Middle frontal gyrus (tissue), 1 donor: ENCODE data around the gene CD164L2.

Experiments used
- DNase-seq: peaks from one replicate; pipeline ENCODE4 v3.0.0-alpha.2; 2015; ENCODE audit warnings: low spot score; ENCODE audit errors: extremely low spot score

CD164L2 gene

GRCh38 chr1:27365372-27366112, 17.6 kb downstream of the CD164L2 start:
- peak; percentile 46 for DNase-seq

DNA sequence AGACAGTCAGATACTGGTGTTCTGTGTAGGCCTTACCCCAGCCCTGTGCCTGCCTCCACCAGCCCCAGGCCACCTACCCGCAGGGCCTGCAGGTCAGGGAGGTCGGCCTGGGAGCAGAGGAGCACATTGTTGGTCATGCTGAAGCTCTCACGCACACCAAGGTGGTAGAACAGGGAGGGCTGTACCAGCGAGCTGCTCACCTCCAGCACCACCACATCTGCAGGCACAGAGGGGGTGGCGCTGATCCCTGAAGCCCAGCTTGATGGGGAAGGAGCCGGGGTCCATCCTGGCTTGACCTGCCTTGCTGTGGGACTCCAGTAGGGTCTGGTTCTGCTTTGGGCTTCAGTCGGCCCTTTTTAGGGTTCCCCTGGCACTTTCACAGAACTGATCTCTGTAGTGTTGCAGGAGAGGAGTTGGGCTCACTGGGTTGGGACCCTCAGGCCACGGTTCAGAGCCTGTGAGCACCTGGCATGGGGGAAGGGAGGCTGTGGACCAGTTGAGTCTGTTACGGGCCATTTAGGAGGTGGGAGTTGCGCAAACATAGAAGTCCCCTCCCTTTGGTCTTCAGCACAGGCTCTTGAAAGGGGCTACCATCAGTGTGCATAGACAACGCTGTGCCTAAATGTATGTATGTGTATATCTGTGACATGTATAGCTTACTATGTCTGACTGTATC, 18.3 kb downstream of the CD164L2 start:
- DNase-seq, result no peak

- DNase-seq, result no peak
Observed at GRCh38 chr1:27363766-27364695, 19.1 kb downstream of the CD164L2 start.

DNA sequence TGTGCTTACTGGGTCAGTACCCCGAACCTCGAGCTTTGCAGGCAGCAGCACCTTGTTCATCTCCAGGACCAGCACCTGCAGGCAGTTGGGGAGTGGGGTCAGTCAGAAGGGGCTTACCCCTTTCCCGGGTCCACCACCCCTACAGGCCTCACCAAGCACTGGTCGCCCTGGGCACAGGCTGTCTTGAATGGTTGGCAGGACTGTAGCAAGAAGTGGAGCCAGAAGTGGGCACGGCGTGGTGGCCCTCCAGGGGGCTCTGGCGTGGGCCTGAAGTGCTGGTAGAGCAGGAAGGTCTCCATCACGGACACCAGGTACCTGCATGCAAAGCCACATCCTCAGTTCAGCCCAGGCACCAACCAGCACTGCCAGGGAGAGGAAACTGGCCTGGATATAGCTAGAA, 21.6 kb downstream of the CD164L2 start:
- DNase-seq, result no peak

GRCh38 chr1:27361044-27361402, 22.1 kb downstream of the CD164L2 start:
- no peak for DNase-seq

- DNase-seq, result no peak
Observed at GRCh38 chr1:27360159-27361043, 22.7 kb downstream of the CD164L2 start.

DNA sequence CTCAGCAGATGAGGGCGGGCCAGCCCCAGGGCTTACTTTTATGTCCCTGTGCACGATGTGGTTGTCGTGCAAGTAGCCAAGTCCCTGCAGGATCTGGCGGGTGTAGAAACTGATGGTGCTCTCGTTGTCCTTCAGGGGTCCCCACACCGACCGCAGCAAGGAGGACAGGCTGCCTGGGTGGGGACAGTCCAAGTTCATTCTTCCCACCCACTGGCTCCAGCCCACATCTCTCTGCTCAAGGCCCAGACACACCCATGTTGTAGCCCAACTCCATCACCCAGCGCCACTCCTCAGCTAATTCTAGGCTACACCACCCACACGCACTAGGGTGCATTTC, 23.3 kb downstream of the CD164L2 start:
- DNase-seq, result no peak

GRCh38 chr1:27358928-27359313, 24.2 kb downstream of the CD164L2 start:
- DNase-seq, result no peak

GRCh38 chr1:27358038-27358927, 24.9 kb downstream of the CD164L2 start:
- no peak for DNase-seq

DNA sequence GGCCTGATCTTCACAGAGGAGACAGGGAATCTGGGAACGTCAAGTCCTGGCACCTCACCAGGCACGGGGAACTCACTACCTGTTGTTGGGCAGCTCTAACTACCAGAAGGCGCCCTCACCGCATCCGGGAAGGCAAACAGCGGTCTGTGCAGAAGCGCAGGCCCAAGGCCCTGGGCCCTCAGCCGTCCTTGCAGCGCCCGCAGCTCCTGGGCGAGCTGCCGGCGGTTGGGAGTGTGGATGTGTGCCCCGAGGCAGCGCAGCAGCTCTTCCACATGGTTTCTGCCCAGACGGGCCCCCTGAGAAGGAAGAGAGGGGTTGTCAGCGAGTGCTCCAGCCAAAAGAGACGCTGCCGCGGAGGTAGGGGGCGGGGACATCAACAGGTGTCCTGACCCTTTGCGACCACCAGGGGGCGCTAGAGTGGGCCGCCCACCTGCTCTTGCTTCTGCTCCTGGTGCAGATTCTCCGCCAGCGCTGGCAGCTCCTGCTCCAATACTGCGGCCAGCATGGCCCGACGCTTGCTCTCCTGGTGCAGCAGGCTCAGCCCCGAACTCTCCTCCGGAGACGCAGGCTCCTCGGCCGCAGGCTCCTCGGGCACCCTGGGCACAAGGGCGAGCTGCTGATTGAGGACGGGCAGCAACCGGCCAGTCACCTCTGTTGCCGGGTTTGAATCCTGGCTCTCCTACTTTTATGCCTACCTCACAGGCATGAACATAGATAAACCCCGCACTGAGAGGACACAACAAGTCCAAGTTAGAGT, 25.7 kb downstream of the CD164L2 start:
- DNase-seq, result no peak

- no peak for DNase-seq
Observed at GRCh38 chr1:27356619-27357280, 26.4 kb downstream of the CD164L2 start.

- DNase-seq, result no peak
Observed at GRCh38 chr1:27356277-27356618, 26.9 kb downstream of the CD164L2 start.

GRCh38 chr1:27355683-27356082, 27.4 kb downstream of the CD164L2 start:
- no peak for DNase-seq

GRCh38 chr1:27353629-27354028, 29.5 kb downstream of the CD164L2 start:
- DNase-seq, result no peak

DNA sequence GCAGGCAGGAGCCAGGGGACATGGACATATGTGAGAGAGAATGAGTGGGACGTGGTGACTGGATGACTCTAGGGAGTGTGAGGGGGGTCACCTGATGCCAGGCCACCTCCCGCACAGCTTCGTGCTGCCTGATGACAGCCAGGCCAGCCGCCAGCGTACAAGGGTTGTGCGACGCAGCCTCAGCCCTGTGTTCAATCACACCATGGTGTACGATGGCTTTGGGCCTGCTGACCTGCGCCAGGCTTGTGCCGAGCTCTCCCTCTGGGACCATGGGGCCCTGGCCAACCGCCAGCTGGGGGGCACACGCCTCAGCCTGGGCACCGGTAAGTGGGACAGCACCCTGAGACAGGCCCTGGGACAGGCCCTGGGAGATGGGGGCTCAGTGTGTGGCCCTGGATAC, 30.0 kb downstream of the CD164L2 start:
- DNase-seq, result no peak

DNA sequence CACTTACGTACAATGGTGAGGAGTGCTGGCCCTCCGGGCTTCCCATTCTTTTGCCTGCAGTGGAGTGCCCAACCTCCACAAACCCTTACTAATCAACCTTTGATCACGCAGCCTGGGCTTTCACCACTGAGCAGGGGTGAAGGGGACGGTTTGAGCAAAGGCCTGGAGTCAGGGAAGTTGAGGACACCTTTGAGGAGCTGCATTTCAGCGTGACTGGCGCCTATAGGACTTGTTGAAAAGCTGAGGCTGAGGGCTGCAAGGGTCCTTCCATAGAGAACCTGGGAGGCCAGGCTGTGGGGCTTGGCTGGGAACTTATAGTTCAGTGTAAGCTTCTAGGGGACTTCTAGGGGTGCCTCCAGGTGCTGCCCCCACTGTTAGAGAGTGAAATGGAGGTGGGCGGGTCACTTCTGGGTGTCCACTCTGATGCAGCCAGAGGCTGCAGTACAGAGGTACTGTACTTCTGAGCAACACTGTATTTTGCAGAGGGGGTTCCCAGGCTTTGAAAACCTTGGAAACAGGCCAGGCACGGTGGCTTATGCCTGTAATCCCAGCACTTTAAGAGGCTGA, 31.5 kb downstream of the CD164L2 start:
- no peak for DNase-seq

DNA sequence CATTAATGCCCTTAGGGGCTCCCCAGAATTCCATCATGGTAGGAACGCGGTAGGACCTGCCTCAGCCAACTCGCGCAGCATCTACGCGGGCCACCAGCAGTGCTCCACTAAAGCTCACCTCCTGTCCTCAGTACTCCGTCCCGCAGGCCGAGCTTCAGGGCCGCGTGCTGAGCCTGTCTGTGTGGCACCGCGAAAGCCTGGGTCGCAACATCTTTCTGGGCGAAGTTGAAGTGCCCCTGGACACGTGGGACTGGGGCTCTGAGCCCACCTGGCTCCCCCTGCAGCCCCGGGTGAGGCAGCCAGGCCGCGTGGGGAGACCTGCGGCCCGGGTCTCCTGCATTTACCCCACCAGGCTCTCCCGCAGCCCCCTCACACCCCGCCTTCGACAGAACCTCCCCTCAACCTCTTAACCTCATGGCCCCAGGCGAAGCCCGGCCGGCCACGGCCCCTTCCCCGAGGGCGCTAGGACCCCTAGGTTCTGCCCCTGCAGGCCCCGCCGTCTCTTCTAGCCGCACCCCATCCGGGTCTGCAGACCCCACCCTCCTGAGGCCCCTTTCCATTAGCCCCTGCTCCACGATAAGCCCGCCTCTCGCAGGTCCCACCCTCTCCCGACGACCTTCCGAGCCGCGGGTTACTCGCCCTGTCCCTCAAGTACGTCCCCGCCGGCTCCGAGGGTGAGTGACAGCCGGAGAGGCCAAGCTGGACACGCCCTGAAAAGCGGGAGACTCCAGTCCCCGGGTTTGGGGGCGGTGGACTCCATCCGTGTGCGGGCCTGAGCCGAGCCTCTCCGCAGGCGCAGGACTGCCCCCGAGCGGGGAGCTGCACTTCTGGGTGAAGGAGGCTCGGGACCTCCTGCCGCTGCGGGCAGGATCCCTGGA, 32.2 kb downstream of the CD164L2 start:
- no peak for DNase-seq
